DOHH2 (cell line): ENCODE measurements around the gene SLC12A3.

Experiments used
- CTCF ChIP-seq: fragments of 200-600 bp; sonication (generic); IDR thresholded peaks from one replicate; pipeline ENCODE4 v1.5.1; 2014; ENCODE audit warnings: antibody characterized with exemption, mild to moderate bottlenecking, low read depth, low read length; ENCODE audit not compliant: poor library complexity, severe bottlenecking
- EZH2phosphoT487 ChIP-seq: fragments of 200-600 bp; sonication (generic); IDR thresholded peaks from 2 replicates; pipeline ENCODE4 v1.6.1; 2017; ENCODE audit warnings: borderline replicate concordance, mild to moderate bottlenecking, antibody characterized with exemption, low read length, moderate library complexity, mixed read lengths

GRCh38 chr16:56941092-56941491 is 76.1 kb downstream of the SLC12A3 start:
- TF ChIP-seq CTCF: no peak
- TF ChIP-seq EZH2phosphoT487: no peak
